HG03432 (cell line): Measurements from ENCODE around the gene CPEB4.

Experiments
- ATAC-seq: cut with Tn5 transposase; IDR thresholded peaks from one replicate; pipeline ENCODE4 v1.9.1; 2021; ENCODE audit warnings: mild to moderate bottlenecking, moderate library complexity; ENCODE audit not compliant: unreplicated experiment

Gene CPEB4

DNA sequence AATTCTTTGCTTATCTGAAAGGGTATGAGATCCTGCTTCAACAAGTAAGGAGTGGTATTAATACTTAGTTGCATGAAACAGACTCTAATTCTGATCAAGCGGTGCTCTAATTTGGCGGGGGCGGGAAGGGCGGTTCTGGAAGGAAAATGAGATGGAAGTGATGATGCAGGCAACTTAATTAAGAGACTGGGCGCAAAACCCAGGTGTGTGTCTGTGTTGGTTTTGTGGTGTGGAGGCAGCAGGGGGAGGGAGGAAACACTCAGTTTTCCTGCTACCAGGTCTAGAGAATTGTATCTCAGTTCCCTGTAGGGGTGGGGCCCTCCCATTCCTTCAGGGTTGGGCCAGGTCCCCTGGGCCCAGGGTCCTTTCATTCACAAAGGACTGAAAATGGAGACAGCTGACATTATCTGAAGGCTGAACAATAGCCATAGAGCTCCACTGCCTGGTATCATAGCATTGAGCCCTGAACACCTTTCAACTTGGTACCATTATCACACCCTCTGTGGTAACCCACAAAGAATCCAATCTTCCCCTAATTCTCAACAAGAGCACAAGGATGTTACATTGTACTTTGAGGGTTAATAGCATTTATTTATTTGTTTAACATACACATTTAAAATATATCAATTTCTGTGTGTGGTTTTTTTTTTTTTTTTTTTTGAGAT lies 83.7 kb downstream of the CPEB4 start:
- ATAC-seq = no peak

DNA sequence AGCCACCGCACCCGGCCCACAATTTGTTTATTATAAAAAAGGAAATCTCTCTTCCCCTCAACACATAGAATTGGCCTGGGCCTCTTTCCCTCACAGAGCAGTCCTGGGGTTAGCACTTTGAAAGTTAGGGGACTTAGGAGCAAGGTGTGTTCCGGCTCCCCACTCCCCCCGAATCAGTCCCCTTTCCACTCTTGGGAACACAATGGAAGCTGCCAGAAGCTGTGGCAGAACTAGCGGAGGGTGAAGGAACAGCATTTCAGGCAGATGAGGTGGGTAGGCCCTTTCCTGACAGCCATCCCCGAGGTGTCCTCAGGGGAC lies 84.4 kb downstream of the CPEB4 start:
- ATAC-seq = no peak

DNA sequence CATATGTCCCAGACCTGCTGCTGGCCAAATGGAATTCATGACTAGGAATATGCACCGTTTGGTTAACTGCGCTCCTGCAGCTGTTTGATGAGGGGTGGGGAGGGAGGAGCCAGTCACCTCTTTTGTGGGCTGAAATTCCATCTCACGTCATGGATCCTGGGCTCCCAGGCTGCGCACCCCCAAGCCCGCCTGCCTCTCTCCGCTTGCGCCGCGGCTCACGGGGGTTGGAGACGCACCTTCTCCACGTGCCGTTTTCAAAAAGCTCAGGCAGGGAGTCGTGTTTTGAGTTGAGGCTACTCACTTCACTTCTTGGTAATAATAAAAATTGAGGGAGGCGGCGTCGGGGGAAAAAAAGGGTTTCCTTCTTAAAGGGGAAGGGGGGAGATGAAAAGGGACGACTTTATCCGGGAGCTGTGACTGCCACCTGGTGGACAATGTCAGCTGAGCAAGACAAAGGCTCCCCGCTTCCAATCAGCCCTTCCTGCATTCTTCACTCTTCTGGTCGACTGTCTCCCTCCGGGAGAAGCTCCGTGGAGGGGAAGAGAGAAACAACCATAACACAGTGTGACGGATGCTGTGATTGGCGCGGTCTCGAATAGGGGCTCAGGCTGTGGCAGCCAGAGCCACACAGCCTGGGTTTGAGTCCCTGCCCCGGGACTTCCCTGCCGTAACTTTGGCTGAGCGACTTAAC lies 84.9 kb downstream of the CPEB4 start:
- peak; percentile 72 for ATAC-seq

GRCh38 chr5:173973616-173973969 lies 85.4 kb downstream of the CPEB4 start:
- ATAC-seq = peak; percentile 29

DNA sequence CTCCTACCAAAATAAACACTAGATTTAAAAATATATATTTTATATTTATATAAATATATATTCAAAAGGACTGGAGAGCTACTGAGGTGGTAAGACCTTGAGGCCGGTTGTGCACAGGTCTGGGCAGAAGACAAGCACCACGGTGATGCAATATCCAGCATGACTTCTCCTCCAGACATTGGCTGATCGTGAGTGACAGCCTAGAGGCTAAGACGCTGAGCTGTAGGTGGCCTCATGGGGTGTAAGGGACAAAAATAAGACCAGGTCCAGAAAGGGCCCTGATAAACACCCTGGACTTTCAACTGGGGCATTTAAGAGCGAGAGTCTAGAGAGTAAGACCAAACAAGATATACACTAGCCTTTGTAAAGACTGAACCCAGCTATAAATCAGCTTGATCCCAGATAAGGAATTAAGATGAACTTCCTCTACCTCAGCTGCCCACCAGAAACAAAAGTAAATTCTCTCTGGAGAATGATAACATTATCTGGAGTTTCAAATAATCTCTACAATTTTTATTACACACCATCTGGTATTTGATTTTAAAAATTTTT lies 86.6 kb downstream of the CPEB4 start:
- no peak for ATAC-seq

GRCh38 chr5:173981185-173981761 lies 93.1 kb downstream of the CPEB4 start:
- ATAC-seq = no peak

GRCh38 chr5:173984218-173984617 lies 96.1 kb downstream of the CPEB4 start:
- ATAC-seq = no peak

DNA sequence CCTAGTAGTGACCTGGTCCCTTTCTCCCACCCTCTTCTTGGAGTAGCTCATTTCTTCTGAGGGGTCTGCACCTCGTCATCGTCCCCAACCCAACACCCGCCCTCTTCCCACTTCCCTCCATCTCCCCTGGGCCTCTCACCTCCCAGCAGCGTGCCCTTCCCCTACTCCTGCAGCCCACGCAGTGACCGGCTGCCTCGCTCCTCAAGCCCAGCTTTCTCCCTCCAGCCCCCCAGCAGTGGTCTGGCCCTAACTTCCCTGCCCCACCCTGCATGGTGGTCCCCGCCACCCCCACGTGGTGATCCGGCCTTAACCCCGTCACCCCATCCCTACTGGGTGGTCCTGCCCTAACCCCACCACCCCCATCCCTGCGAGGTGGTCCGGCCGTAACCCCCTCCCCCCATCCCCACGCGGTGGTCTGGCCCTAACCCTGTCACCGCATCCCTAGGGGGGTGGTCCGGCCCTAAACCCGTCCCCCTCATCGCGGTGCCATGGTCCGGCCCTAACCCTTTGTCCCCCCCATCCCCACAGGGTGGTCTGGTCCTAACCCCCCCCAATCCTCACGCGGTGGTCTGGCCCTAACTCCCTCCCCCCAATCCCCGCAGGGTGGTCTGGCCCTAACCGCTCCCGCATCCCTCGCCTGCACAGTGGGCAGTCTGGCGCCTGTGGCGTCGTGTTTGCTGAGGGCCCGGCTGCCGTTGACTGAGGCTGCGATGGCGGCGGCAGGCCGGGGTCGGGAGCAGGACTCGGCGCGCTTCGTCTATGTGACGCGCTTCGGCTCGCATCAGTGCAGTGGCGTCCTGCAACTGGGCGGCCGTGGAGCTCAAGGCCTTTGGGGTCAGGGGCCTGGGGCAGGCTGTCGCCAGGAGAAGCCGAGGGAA lies 100.6 kb downstream of the CPEB4 start, which contains the start of gene C5orf47:
TSS of gene C5orf47 (plus strand) at position 617 of the 878 bp plus-strand sequence. CDS start at position 711, 94 bp downstream.
- ATAC-seq = no peak

- no peak for ATAC-seq
Measured at GRCh38 chr5:173989432-173990082, 101.4 kb downstream of the CPEB4 start.

GRCh38 chr5:173997331-173997730 lies 109.2 kb downstream of the CPEB4 start:
- ATAC-seq = no peak

DNA sequence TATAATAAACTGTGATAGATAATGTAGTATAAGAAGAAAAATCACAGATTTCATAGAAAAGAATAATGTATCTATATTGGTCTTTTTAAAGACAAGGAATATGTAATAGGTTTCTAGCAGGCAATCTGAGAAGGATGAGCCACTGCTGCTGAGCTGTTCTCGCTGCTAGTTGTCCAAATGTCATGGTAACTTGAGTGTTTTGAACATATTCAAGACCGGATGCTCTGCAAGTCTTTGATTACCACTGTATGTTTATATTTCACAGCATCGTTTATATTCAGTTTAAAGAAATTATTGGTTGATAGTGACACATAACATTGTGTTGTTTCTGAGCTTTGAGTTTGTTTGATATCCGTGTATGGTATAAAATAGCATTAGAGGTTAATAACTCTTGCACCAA lies 110.4 kb downstream of the CPEB4 start:
- ATAC-seq = no peak

DNA sequence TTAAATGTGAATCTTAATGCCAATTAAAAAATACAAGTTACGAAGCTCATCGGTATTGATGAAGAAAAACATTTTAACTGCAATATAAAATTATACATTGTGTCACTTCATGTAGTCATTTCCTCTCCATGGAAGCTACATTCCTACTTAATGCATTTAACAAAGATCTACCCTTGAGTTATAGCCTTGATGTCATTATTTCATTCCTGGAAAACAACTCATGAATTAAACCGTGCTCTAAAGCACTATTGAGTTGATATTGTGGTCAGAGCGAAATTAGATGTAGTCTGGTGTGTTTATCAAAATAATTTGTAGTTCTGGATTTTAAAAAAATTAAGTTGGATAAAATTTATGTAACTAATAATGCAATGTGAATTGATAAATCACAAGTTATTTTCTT lies 111.9 kb downstream of the CPEB4 start:
- no peak for ATAC-seq

GRCh38 chr5:174003795-174004194 lies 115.6 kb downstream of the CPEB4 start:
- ATAC-seq = no peak

DNA sequence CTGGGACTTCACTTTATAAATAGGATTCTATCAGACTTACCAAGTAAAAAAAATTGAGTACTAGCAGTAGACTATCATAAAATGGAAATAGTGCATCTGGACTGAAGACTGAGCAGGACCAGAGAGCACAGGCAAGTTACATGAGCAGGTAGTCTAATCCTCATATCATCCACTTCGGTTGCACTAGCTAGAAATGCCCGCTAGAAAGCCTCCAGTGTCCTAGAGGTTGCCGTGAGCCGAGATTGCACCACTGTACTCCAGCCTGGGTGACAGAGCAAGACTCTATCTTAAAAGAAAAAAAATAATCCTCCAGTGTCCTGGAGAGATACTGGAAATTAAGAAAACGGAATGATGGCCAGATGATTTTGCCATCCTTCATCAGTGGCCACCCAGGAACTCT lies 120.8 kb downstream of the CPEB4 start:
- no peak for ATAC-seq

- ATAC-seq = no peak
Measured at GRCh38 chr5:174010365-174010764, 122.2 kb downstream of the CPEB4 start.

- no peak for ATAC-seq
Measured at GRCh38 chr5:174011441-174011840, 123.3 kb downstream of the CPEB4 start.
